Breast epithelium (tissue), 3 donors: Measurements from ENCODE around the gene DUSP16.

ENCODE experiments used
- POLR2A ChIP-seq: fragments of 450-650 bp; IDR thresholded peaks from one replicate; pipeline ENCODE4 v1.6.1; 2016; ENCODE audit warnings: antibody characterized with exemption, mild to moderate bottlenecking, moderate library complexity
- POLR2AphosphoS5 ChIP-seq, 3 donors: sonication (generic); formaldehyde crosslinking; IDR thresholded peaks; one replicate each; pipeline ENCODE4 v1.6.1; 2017; ENCODE audit warnings: antibody characterized with exemption in 3 of 3
- TF ChIP-seq, protein P1 (sequence below), 3 donors: fragments of 450-650 bp; IDR thresholded peaks; one replicate each; pipeline ENCODE4 v1.5.1; 2016 to 2017; ENCODE audit warnings: antibody characterized with exemption in 3 of 3, mild to moderate bottlenecking in 3 of 3, moderate library complexity in 3 of 3

DNA sequence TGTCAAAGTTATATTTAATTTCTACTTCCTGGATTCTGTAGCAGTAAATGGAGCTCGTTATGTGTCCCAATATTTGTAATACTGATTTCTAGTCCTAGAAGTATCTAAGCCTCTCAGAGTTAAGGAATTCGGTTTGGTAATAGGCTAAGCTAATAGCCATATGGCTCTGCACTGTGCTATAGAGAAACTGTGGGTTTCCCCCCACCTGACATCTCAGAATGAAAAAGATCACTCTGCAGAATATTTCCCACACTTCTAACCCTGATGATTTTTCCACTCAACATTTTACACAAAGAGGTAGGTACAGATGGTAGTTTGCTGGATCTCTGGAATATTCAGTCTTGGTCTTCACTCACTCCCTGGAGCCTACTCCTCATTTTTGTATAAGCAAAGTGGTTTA, 134.6 kb downstream of the DUSP16 start:
- TF ChIP-seq, protein P1, sequence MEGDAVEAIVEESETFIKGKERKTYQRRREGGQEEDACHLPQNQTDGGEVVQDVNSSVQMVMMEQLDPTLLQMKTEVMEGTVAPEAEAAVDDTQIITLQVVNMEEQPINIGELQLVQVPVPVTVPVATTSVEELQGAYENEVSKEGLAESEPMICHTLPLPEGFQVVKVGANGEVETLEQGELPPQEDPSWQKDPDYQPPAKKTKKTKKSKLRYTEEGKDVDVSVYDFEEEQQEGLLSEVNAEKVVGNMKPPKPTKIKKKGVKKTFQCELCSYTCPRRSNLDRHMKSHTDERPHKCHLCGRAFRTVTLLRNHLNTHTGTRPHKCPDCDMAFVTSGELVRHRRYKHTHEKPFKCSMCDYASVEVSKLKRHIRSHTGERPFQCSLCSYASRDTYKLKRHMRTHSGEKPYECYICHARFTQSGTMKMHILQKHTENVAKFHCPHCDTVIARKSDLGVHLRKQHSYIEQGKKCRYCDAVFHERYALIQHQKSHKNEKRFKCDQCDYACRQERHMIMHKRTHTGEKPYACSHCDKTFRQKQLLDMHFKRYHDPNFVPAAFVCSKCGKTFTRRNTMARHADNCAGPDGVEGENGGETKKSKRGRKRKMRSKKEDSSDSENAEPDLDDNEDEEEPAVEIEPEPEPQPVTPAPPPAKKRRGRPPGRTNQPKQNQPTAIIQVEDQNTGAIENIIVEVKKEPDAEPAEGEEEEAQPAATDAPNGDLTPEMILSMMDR (IDR thresholded peaks at IDR 0.05): no peak
- TF ChIP-seq POLR2AphosphoS5 (IDR thresholded peaks at IDR 0.05) (no peak), POLR2A (no peak)
